CD4-positive, alpha-beta T cell (primary cell): ENCODE measurements around the gene TAF11L8. TPM values are rescaled to one million over a fixed set of nuclear protein-coding genes. Genes with fewer than 3 reads are reported as not detected.
"Not testable (repeated sequence)": the region's sequence is repeated elsewhere in the genome, so short reads cannot be mapped to it uniquely, and the experiment has no call there.

Experiments used
- ATAC-seq: fragments of 200-7000 bp; cut with Tn5 transposase; one replicate; pipeline ENCODE4 v1.10.0; 2022; ENCODE audit warnings: mild to moderate bottlenecking; ENCODE audit not compliant: poor library complexity
- CTCF ChIA-PET: fragments of 350-600 bp; sonication (Branson Sonifier 250); formaldehyde crosslinking; loops from one replicate; lab custom pipeline; 2021; ENCODE audit warnings: antibody characterized with exemption, inconsistent platforms; lab: Charles Lee
- POLR2A ChIA-PET: fragments of 350-600 bp; sonication (Branson Sonifier 250); formaldehyde crosslinking; loops from one replicate; lab custom pipeline; 2021; ENCODE audit warnings: antibody characterized with exemption, inconsistent platforms; lab: Charles Lee
- DNase-seq, 14 experiments: peaks; one replicate each; pipeline ENCODE4 v3.0.0-alpha.2; 2013 to 2020; ENCODE audit warnings: mixed read lengths in 2 of 14
- H3K27ac ChIP-seq, 2 donors: one replicate each; pipeline versions ENCODE4 v1.5.1 to v1.7.0; 2013; ENCODE audit warnings: low read length in 2 of 2, low read depth in 1 of 2, mild to moderate bottlenecking in 1 of 2
- H3K27me3 ChIP-seq, 2 experiments: 1 replicate in 1 of 2; 2 replicates in 1 of 2; pipeline versions ENCODE4 v1.6.1 to v1.7.0; 2013; ENCODE audit warnings: low read length in 2 of 2, control low read depth in 1 of 2, mild to moderate bottlenecking in 1 of 2, moderate library complexity in 1 of 2; ENCODE audit not compliant: insufficient read depth in 2 of 2, control insufficient read depth in 1 of 2
- H3K36me3 ChIP-seq: one replicate; pipeline ENCODE4 v1.6.1; 2013; ENCODE audit warnings: low read length, control low read depth; ENCODE audit not compliant: insufficient read depth
- H3K4me1 ChIP-seq: one replicate; pipeline ENCODE4 v1.6.1; 2013; ENCODE audit warnings: low read length, control low read depth; ENCODE audit not compliant: insufficient read depth
- H3K4me3 ChIP-seq: one replicate; pipeline ENCODE4 v1.5.1; 2013; ENCODE audit warnings: mild to moderate bottlenecking, low read length, moderate library complexity
- H3K9me3 ChIP-seq, 2 experiments: 1 replicate in 1 of 2; 2 replicates in 1 of 2; pipeline versions ENCODE4 v1.6.1 to v1.7.0; 2013; ENCODE audit warnings: low read length in 2 of 2, mild to moderate bottlenecking in 2 of 2, control low read depth in 1 of 2, moderate library complexity in 1 of 2; ENCODE audit not compliant: control insufficient read depth in 1 of 2, insufficient read depth in 1 of 2
- H3K27ac Mint-ChIP-seq: one replicate; pipeline ENCODE4 v1.8.0; 2020; ENCODE audit warnings: mixed read lengths
- H3K27me3 Mint-ChIP-seq: one replicate; pipeline ENCODE4 v1.8.0; 2021; ENCODE audit warnings: mixed read lengths
- H3K36me3 Mint-ChIP-seq: one replicate; pipeline ENCODE4 v1.8.0; 2021; ENCODE audit warnings: low read depth, mixed read lengths
- H3K4me1 Mint-ChIP-seq: one replicate; pipeline ENCODE4 v1.8.0; 2021; ENCODE audit warnings: low read depth, mixed read lengths
- H3K4me3 Mint-ChIP-seq: one replicate; pipeline ENCODE4 v1.8.0; 2020; ENCODE audit warnings: mild to moderate bottlenecking, mixed read lengths
- H3K9me3 Mint-ChIP-seq: one replicate; pipeline ENCODE4 v1.8.0; 2020; ENCODE audit warnings: mixed read lengths
- CTCF ChIP-seq: fragments of 200-600 bp; IDR thresholded peaks from one replicate; pipeline ENCODE4 v1.8.0; 2022; ENCODE audit warnings: antibody characterized with exemption, mild to moderate bottlenecking
- intact Hi-C, 2 experiments: fragments of 100-400 bp; cut with DNase I in 1 of 2; cut with micrococcal nuclease in 1 of 2; formaldehyde crosslinking; loops; one replicate each; pipeline versions ENCODE4 v1.15.1 to v1.9.0; 2023 to 2025; cut with DNase I, micrococcal nuclease
- polyA plus RNA-seq, 2 donors: library from polyadenylated mRNA; unstranded; fragments of 120-200 nt; gene quantifications; one replicate each; pipeline ENCODE4 v1.2.1, GENCODE V29; 2013
- total RNA-seq, 174 experiments: library from RNA in 2 of 174; stranded (reverse) in 2 of 174; gene quantifications; one replicate each; pipeline ENCODE4 v1.2.3 and lab custom pipeline; 2021 to 2026

TAF11L8 gene
- total RNA-seq (not detected), total RNA-seq (lab: John Stamatoyannopoulos, UW) (0 reads per million in 172 experiments)
- not detected for polyA plus RNA-seq (2013, experiment 1 of 2)
- polyA plus RNA-seq (2013, experiment 2 of 2), result not detected

- CTCF ChIA-PET, POLR2A ChIA-PET: not testable (repeated sequence)
Observed at GRCh38 chr5:17590860-17591259, at the start of gene TAF11L8. TSS of gene TAF11L8 (minus strand) at chr5:17590960.

GRCh38 chr5:17634160-17634559, 43.4 kb upstream of the TAF11L8 start, which contains the start of gene TAF11L14:
TSS of gene TAF11L14 (plus strand) at chr5:17634460.
- Mint-ChIP-seq H3K9me3 (no peaks in the 10 kb centered on the region), H3K36me3 (no peaks in the 10 kb centered on the region), H3K27ac (no peak within 1 kb of the TSS), H3K27me3 (no peaks in the 10 kb centered on the region), H3K4me1 (no peaks in the 10 kb centered on the region), H3K4me3 (no peak within 1 kb of the TSS)
- no peaks in the 10 kb centered on the region for H3K36me3 ChIP-seq
- ATAC-seq (no peak), DNase-seq (no peak)
- no peaks in the 10 kb centered on the region for H3K9me3 ChIP-seq
- H3K4me3 ChIP-seq, result no peak within 1 kb of the TSS
- H3K27me3 ChIP-seq, result no peaks in the 10 kb centered on the region
- no peak for TF ChIP-seq CTCF
- H3K27ac ChIP-seq, result no peak within 1 kb of the TSS
- intact Hi-C loops, result no loop called here
- H3K4me1 ChIP-seq, result no peaks in the 10 kb centered on the region
- CTCF ChIA-PET, result no interaction called here
- POLR2A ChIA-PET, result no interaction called here

More at GRCh38 chr5:17590860-17591259, at the start of gene TAF11L8:
- H3K4me1 ChIP-seq, H3K27ac Mint-ChIP-seq, DNase-seq, ATAC-seq, H3K27ac ChIP-seq, intact Hi-C loops, H3K4me3 ChIP-seq, H3K27me3 ChIP-seq, H3K36me3 Mint-ChIP-seq, H3K27me3 Mint-ChIP-seq, H3K9me3 Mint-ChIP-seq, H3K4me3 Mint-ChIP-seq, H3K4me1 Mint-ChIP-seq, H3K36me3 ChIP-seq, H3K9me3 ChIP-seq: not testable (repeated sequence)

- CTCF ChIA-PET, H3K27me3 Mint-ChIP-seq, H3K27ac ChIP-seq, POLR2A ChIA-PET, intact Hi-C loops, H3K27me3 ChIP-seq, H3K36me3 Mint-ChIP-seq, DNase-seq, H3K4me3 ChIP-seq, H3K4me1 Mint-ChIP-seq, H3K4me3 Mint-ChIP-seq, H3K27ac Mint-ChIP-seq, H3K9me3 ChIP-seq, H3K4me1 ChIP-seq, H3K9me3 Mint-ChIP-seq, H3K36me3 ChIP-seq, ATAC-seq: not testable (repeated sequence)
Observed at GRCh38 chr5:17631788-17632187, 41.0 kb upstream of the TAF11L8 start, which contains the start of gene TAF11L13. TSS of gene TAF11L13 (plus strand) at chr5:17632088.

GRCh38 chr5:17625686-17626085, 34.9 kb upstream of the TAF11L8 start:
- Histone ChIP-seq H3K4me3 (no peak overlapping the region), H3K27ac (no peak overlapping the region), H3K27me3 (no peaks in the 10 kb centered on the region), H3K4me1 (no peaks in the 10 kb centered on the region), H3K36me3 (no peaks in the 10 kb centered on the region), H3K9me3 (peaks cover 0 to 16% of the 10 kb centered on the region in 2 experiments)
- DNase-seq (no peak), ATAC-seq (no peak)
- Mint-ChIP-seq H3K27ac (no peak overlapping the region), H3K4me1 (no peaks in the 10 kb centered on the region), H3K36me3 (no peaks in the 10 kb centered on the region), H3K9me3 (no peaks in the 10 kb centered on the region), H3K4me3 (no peak overlapping the region), H3K27me3 (no peaks in the 10 kb centered on the region)
- ChIA-PET CTCF (no interaction called here), POLR2A (no interaction called here)
- intact Hi-C loops, result no loop called here
- TF ChIP-seq CTCF, result no peak
